ENCODE data around the gene CACNA2D1.

- no peak for TF ChIP-seq TAF1 (IDR thresholded peaks at IDR 0.05; ENCODE audit: borderline replicate concordance, insufficient read depth, low read length)
- no peak for TF ChIP-seq POLR2AphosphoS5 (IDR thresholded peaks at IDR 0.05; ENCODE audit: low read depth, low read length)
- TF ChIP-seq SIN3A (IDR thresholded peaks at IDR 0.05; ENCODE audit: borderline replicate concordance, insufficient read depth, low read length) = no peak
- no peak for TF ChIP-seq REST (IDR thresholded peaks at IDR 0.05; ENCODE audit: insufficient read depth in 1 of 2, low read depth in 2 of 2, low read length in 2 of 2)
These were observed 486.1 kb downstream of the CACNA2D1 start for GRCh38 chr7:81957517-81957916.
